SK-N-SH (cell line): ENCODE measurements around the gene ATF6. TPM values are rescaled to one million over a fixed set of nuclear protein-coding genes. Genes with fewer than 3 reads are reported as not detected.

Experiments used
- CTCF ChIA-PET: fragments of 300-600, 350-600 bp; formaldehyde crosslinking; extraction: SDS; loops from one replicate; lab custom pipeline; 2021; lab: Yijun Ruan, JAX
- POLR2A ChIA-PET: fragments of 350-600 bp; sonication (Branson Sonifier 250); formaldehyde crosslinking; extraction: SDS; loops from one replicate; lab custom pipeline; 2020; ENCODE audit warnings: antibody characterized with exemption, inconsistent platforms; lab: Yijun Ruan, JAX
- DNase-seq: peaks from one replicate; pipeline ENCODE4 v3.0.0; 2012
- H2AFZ ChIP-seq: fragments of 200-600 bp; sonication (generic); 2 replicates; pipeline ENCODE4 v1.8.1; 2016; ENCODE audit warnings: antibody characterized with exemption, mild to moderate bottlenecking, low read depth
- H3F3A ChIP-seq: fragments of 200-600 bp; sonication (generic); replicated peaks from 2 replicates; pipeline ENCODE3; 2016; ENCODE audit warnings: antibody characterized with exemption, mild to moderate bottlenecking; ENCODE audit not compliant: insufficient read depth
- H3K27ac ChIP-seq, 2 experiments: fragments of 200-500 bp in 1 of 2; fragments of 200-600 bp in 1 of 2; sonication (Bioruptor generic) in 1 of 2; sonication (generic), shearing (Covaris generic) in 1 of 2; 2 replicates each; pipeline versions ENCODE4 v1.5.1 to v1.6.1; 2014 to 2016; ENCODE audit warnings: low read depth in 2 of 2, inconsistent platforms in 1 of 2, low read length in 1 of 2, mild to moderate bottlenecking in 1 of 2, mixed read lengths in 1 of 2
- H3K27me3 ChIP-seq: fragments of 200-600 bp; sonication (generic), shearing (Covaris generic); 2 replicates; pipeline ENCODE4 v1.6.1; 2016; ENCODE audit warnings: mixed run types; ENCODE audit not compliant: insufficient read depth
- H3K36me3 ChIP-seq, 2 experiments: fragments of 200-500 bp in 1 of 2; fragments of 200-600 bp in 1 of 2; sonication (Bioruptor generic) in 1 of 2; sonication (generic) in 1 of 2; replicated peaks in 1 of 2; 2 replicates each; pipeline versions ENCODE3 to v1.5.1; 2014 to 2016; ENCODE audit warnings: low read length in 1 of 2, mild to moderate bottlenecking in 1 of 2; ENCODE audit not compliant: insufficient read depth in 2 of 2, control insufficient read depth in 1 of 2
- H3K4me1 ChIP-seq, 2 experiments: fragments of 200-500 bp in 1 of 2; fragments of 200-600 bp in 1 of 2; sonication (Bioruptor generic) in 1 of 2; sonication (generic), shearing (Covaris generic) in 1 of 2; 2 replicates each; pipeline versions ENCODE4 v1.5.1 to v1.6.1; 2014 to 2016; ENCODE audit warnings: low read depth in 1 of 2, low read length in 1 of 2, mixed run types in 1 of 2; ENCODE audit not compliant: insufficient read depth in 2 of 2, control insufficient read depth in 1 of 2
- H3K4me2 ChIP-seq: fragments of 200-600 bp; sonication (generic), shearing (Covaris generic); 2 replicates; pipeline ENCODE4 v1.6.1; 2017; ENCODE audit warnings: mixed run types
- H3K4me3 ChIP-seq, 2 experiments: fragments of 200-500 bp in 1 of 2; fragments of 200-600 bp in 1 of 2; sonication (Bioruptor generic) in 1 of 2; sonication (generic), shearing (Covaris generic) in 1 of 2; 2 replicates each; pipeline versions ENCODE4 v1.5.1 to v1.8.1; 2014 to 2016; ENCODE audit warnings: low read depth in 2 of 2, inconsistent platforms in 1 of 2, low read length in 1 of 2, mild to moderate bottlenecking in 1 of 2, mixed read lengths in 1 of 2, moderate library complexity in 1 of 2
- H3K79me2 ChIP-seq: fragments of 200-600 bp; sonication (generic); 2 replicates; pipeline ENCODE4 v1.8.1; 2017; ENCODE audit warnings: mild to moderate bottlenecking; ENCODE audit not compliant: insufficient read depth
- H3K9ac ChIP-seq: fragments of 200-600 bp; sonication (generic); 2 replicates; pipeline ENCODE4 v1.6.1; 2017; ENCODE audit warnings: mixed run types
- H3K9me2 ChIP-seq: fragments of 200-600 bp; sonication (generic); 2 replicates; pipeline ENCODE4 v1.6.1; 2017; ENCODE audit warnings: mixed run types
- H3K9me3 ChIP-seq: fragments of 200-600 bp; sonication (generic); 2 replicates; pipeline ENCODE4 v1.6.1; 2017; ENCODE audit warnings: mixed run types, mild to moderate bottlenecking, moderate library complexity
- H4K20me1 ChIP-seq: fragments of 200-600 bp; sonication (generic); 2 replicates; pipeline ENCODE4 v1.6.1; 2017; ENCODE audit warnings: mild to moderate bottlenecking, mixed run types; ENCODE audit not compliant: insufficient read depth
- ELF1 ChIP-seq: IDR thresholded peaks from 2 replicates; pipeline ENCODE4 v1.4.0; 2012
- EZH2phosphoT487 ChIP-seq: fragments of 200-600 bp; sonication (generic); IDR thresholded peaks from 2 replicates; pipeline ENCODE4 v1.6.1; 2017; ENCODE audit warnings: low read depth, mixed run types, mild to moderate bottlenecking, antibody characterized with exemption, moderate library complexity, borderline replicate concordance
- FOSL2 ChIP-seq: IDR thresholded peaks from 2 replicates; pipeline ENCODE4 v1.4.0; 2012; ENCODE audit warnings: low read depth, mild to moderate bottlenecking, moderate library complexity, borderline replicate concordance
- FOXJ3 ChIP-seq: sonication (generic); formaldehyde crosslinking; IDR thresholded peaks from 2 replicates; pipeline ENCODE4 v1.5.1; 2020; ENCODE audit warnings: mild to moderate bottlenecking, missing genetic modification reagents
- FOXM1 ChIP-seq: IDR thresholded peaks from 2 replicates; pipeline ENCODE4 v1.4.0; 2012; ENCODE audit warnings: low read depth, mild to moderate bottlenecking
- GATA2 ChIP-seq: sonication (generic); formaldehyde crosslinking; IDR thresholded peaks from 2 replicates; pipeline ENCODE4 v1.5.0; 2020; ENCODE audit warnings: mild to moderate bottlenecking, missing genetic modification reagents
- JUND ChIP-seq: IDR thresholded peaks from 2 replicates; pipeline ENCODE4 v1.4.0; 2012
- MEF2A ChIP-seq: IDR thresholded peaks from 2 replicates; pipeline ENCODE4 v1.4.0; 2012; ENCODE audit warnings: low read depth, borderline replicate concordance
- MXI1 ChIP-seq: IDR thresholded peaks from 2 replicates; pipeline ENCODE4 v1.6.1; 2012; ENCODE audit warnings: mild to moderate bottlenecking, low read depth, low read length, improper control_type of control experiment
- NFIC ChIP-seq: IDR thresholded peaks from 2 replicates; pipeline ENCODE4 v1.4.0; 2012; ENCODE audit warnings: borderline replicate concordance
- RCOR1 ChIP-seq: fragments of 150-350 bp; IDR thresholded peaks from 2 replicates; pipeline ENCODE4 v1.6.1; 2017; ENCODE audit warnings: antibody characterized with exemption, low read length
- SMC3 ChIP-seq: IDR thresholded peaks from 2 replicates; pipeline ENCODE4 v1.6.1; 2012; ENCODE audit warnings: low read depth, low read length, improper control_type of control experiment
- TAF1 ChIP-seq: IDR thresholded peaks from 2 replicates; pipeline ENCODE4 v1.6.1; 2012; ENCODE audit warnings: low read depth, mild to moderate bottlenecking, low read length, moderate library complexity, borderline replicate concordance
- TEAD4 ChIP-seq: IDR thresholded peaks from 2 replicates; pipeline ENCODE4 v1.4.0; 2012; ENCODE audit warnings: mild to moderate bottlenecking, borderline replicate concordance; ENCODE audit not compliant: insufficient read depth
- YY1 ChIP-seq: IDR thresholded peaks from 2 replicates; pipeline ENCODE4 v1.4.0; 2012; ENCODE audit warnings: low read depth, mild to moderate bottlenecking
- WGBS: methylation state at CpG from one replicate; pipeline ENCODE4 v1.1.6; 2017; ENCODE audit warnings: low lambda C conversion rate; 5-methylcytosine and 5-hydroxymethylcytosine counted together
- polyA plus RNA-seq, 3 experiments: library from polyadenylated mRNA; depleted of rRNA; stranded (reverse); fragments of >200 nt; gene quantifications; 2 replicates each; pipeline ENCODE4 v1.2.3, GENCODE V29; 2012
- TF ChIP-seq, protein P1 (sequence below): IDR thresholded peaks from 2 replicates; pipeline ENCODE4 v1.4.0; 2012; ENCODE audit warnings: low read depth, borderline replicate concordance
- TF ChIP-seq, protein P2 (sequence below): IDR thresholded peaks from 2 replicates; pipeline ENCODE4 v1.4.0; 2012; ENCODE audit warnings: low read depth, borderline replicate concordance
- TF ChIP-seq, protein P3 (sequence below): IDR thresholded peaks from 2 replicates; pipeline ENCODE4 v1.6.1; 2012; ENCODE audit warnings: mild to moderate bottlenecking, low read depth, low read length, moderate library complexity

The ATF6 gene
- polyA plus RNA-seq, 1 of the 3 experiments (the other 2 are of a cell fraction): 8.8 TPM

DNA sequence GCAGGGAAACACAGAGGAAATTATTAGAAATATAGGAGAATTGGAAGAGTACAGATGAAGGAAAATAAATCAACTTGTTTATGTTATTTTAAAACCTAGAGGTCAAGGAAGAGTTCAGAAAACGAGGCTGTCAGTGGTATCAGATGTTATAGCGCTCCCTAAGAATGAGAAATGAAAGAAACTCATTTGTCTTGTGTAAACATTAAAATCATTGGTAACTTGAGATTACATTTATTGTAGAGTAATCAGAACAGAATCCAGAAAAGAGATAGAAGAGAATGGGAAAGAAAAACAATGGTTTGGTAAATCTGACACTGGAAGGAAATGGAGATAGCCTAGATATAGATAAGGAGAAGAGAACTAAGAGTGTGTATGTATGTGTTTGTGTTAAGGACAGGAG lies 106.4 kb downstream of the ATF6 start:
- CTCF ChIA-PET: no interaction called here
- Histone ChIP-seq H3K36me3 (peaks cover 7 to 14% of the 10 kb centered on the region in 2 experiments), H3K27ac (no peak overlapping the region), H2AFZ (no peak overlapping the region), H3K79me2 (no peaks in the 10 kb centered on the region), H4K20me1 (no peaks in the 10 kb centered on the region), H3K4me2 (no peak overlapping the region), H3K27me3 (no peaks in the 10 kb centered on the region), H3K4me1 (no peaks in the 10 kb centered on the region; a peak in 1 of 4 replicates), H3K9me3 (no peaks in the 10 kb centered on the region), H3K9me2 (no peaks in the 10 kb centered on the region), H3K4me3 (no peak overlapping the region), H3K9ac (no peak overlapping the region), H3F3A (no peaks in the 10 kb centered on the region)
- DNase-seq: no peak
- POLR2A ChIA-PET: no interaction called here
- TF ChIP-seq, protein P1, sequence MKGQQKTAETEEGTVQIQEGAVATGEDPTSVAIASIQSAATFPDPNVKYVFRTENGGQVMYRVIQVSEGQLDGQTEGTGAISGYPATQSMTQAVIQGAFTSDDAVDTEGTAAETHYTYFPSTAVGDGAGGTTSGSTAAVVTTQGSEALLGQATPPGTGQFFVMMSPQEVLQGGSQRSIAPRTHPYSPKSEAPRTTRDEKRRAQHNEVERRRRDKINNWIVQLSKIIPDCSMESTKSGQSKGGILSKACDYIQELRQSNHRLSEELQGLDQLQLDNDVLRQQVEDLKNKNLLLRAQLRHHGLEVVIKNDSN: no peak
- TF ChIP-seq SMC3 (no peak), NFIC (no peak), FOXJ3 (CRISPR knock-in tag) (no peak), MXI1 (no peak), MEF2A (no peak), RCOR1 (no peak), FOSL2 (no peak), JUND (no peak), GATA2 (CRISPR knock-in tag) (no peak), ELF1 (no peak), TEAD4 (no peak), EZH2phosphoT487 (no peak), TAF1 (no peak), FOXM1 (no peak), YY1 (no peak)
- TF ChIP-seq, protein P2, sequence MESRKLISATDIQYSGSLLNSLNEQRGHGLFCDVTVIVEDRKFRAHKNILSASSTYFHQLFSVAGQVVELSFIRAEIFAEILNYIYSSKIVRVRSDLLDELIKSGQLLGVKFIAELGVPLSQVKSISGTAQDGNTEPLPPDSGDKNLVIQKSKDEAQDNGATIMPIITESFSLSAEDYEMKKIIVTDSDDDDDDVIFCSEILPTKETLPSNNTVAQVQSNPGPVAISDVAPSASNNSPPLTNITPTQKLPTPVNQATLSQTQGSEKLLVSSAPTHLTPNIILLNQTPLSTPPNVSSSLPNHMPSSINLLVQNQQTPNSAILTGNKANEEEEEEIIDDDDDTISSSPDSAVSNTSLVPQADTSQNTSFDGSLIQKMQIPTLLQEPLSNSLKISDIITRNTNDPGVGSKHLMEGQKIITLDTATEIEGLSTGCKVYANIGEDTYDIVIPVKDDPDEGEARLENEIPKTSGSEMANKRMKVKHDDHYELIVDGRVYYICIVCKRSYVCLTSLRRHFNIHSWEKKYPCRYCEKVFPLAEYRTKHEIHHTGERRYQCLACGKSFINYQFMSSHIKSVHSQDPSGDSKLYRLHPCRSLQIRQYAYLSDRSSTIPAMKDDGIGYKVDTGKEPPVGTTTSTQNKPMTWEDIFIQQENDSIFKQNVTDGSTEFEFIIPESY: no peak
- TF ChIP-seq, protein P3, sequence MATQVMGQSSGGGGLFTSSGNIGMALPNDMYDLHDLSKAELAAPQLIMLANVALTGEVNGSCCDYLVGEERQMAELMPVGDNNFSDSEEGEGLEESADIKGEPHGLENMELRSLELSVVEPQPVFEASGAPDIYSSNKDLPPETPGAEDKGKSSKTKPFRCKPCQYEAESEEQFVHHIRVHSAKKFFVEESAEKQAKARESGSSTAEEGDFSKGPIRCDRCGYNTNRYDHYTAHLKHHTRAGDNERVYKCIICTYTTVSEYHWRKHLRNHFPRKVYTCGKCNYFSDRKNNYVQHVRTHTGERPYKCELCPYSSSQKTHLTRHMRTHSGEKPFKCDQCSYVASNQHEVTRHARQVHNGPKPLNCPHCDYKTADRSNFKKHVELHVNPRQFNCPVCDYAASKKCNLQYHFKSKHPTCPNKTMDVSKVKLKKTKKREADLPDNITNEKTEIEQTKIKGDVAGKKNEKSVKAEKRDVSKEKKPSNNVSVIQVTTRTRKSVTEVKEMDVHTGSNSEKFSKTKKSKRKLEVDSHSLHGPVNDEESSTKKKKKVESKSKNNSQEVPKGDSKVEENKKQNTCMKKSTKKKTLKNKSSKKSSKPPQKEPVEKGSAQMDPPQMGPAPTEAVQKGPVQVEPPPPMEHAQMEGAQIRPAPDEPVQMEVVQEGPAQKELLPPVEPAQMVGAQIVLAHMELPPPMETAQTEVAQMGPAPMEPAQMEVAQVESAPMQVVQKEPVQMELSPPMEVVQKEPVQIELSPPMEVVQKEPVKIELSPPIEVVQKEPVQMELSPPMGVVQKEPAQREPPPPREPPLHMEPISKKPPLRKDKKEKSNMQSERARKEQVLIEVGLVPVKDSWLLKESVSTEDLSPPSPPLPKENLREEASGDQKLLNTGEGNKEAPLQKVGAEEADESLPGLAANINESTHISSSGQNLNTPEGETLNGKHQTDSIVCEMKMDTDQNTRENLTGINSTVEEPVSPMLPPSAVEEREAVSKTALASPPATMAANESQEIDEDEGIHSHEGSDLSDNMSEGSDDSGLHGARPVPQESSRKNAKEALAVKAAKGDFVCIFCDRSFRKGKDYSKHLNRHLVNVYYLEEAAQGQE: no peak
- 84% methylated on average over 2 of the region's 2 CpGs for WGBS
